Sigmoid colon (tissue), 3 donors: ENCODE results near the gene SALL1.

Experiments used
- POLR2A ChIP-seq, 2 donors: fragments of 450-650 bp; IDR thresholded peaks; one replicate each; pipeline ENCODE4 v1.6.1; 2016; ENCODE audit warnings: antibody characterized with exemption in 2 of 2, mild to moderate bottlenecking in 2 of 2, moderate library complexity in 2 of 2
- TF ChIP-seq, protein P1 (sequence below), 4 experiments: fragments of 450-650 bp in 3 of 4; fragments of 200-600 bp in 1 of 4; IDR thresholded peaks; one replicate each; pipeline ENCODE4 v1.5.1; 2016 to 2019; ENCODE audit warnings: antibody characterized with exemption in 4 of 4, mild to moderate bottlenecking in 3 of 4, moderate library complexity in 2 of 4

DNA sequence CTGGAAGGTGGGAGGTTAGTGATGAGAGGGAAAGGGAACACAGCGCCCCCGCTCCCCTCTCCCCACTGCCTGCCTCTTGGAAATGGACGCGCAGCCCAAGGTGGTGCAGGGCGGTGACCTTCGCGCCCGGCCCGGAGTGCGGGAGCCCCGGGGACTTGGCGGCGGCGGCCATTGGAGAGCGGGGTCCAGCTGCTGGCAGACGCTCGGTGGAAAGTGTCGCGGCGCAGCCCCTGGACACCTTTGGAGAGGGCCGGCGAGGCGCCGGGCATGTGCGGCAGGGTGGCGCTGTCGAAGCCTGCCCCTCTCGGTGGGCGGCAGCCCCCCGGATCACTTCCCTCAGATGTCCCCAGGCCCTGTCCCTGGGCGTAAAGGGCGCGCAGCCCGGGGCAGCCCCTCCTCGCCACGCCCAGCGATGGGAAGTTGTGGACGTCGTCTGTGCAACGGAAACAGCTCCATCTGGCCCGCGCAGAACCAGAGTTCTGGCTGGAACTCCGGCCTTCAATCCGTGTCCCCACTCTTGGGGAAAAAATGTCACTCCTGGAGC is 16.7 kb downstream of the SALL1 start:
- TF ChIP-seq, protein P1, sequence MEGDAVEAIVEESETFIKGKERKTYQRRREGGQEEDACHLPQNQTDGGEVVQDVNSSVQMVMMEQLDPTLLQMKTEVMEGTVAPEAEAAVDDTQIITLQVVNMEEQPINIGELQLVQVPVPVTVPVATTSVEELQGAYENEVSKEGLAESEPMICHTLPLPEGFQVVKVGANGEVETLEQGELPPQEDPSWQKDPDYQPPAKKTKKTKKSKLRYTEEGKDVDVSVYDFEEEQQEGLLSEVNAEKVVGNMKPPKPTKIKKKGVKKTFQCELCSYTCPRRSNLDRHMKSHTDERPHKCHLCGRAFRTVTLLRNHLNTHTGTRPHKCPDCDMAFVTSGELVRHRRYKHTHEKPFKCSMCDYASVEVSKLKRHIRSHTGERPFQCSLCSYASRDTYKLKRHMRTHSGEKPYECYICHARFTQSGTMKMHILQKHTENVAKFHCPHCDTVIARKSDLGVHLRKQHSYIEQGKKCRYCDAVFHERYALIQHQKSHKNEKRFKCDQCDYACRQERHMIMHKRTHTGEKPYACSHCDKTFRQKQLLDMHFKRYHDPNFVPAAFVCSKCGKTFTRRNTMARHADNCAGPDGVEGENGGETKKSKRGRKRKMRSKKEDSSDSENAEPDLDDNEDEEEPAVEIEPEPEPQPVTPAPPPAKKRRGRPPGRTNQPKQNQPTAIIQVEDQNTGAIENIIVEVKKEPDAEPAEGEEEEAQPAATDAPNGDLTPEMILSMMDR (IDR thresholded peaks at IDR 0.05): no peak
- TF ChIP-seq POLR2A (IDR thresholded peaks at IDR 0.05): no peak
